GM21576 (cell line): ENCODE results near the gene NSF.
"Not testable (repeated sequence)": the region's sequence is repeated elsewhere in the genome, so short reads cannot be mapped to it uniquely, and the experiment has no call there.

Experiments
- ATAC-seq: cut with Tn5 transposase; IDR thresholded peaks from one replicate; pipeline ENCODE4 v1.9.1; 2021; ENCODE audit warnings: mild to moderate bottlenecking, moderate library complexity; ENCODE audit not compliant: unreplicated experiment

NSF gene

GRCh38 chr17:46771561-46772474, 181.3 kb downstream of the NSF start:
- ATAC-seq: no peak

DNA sequence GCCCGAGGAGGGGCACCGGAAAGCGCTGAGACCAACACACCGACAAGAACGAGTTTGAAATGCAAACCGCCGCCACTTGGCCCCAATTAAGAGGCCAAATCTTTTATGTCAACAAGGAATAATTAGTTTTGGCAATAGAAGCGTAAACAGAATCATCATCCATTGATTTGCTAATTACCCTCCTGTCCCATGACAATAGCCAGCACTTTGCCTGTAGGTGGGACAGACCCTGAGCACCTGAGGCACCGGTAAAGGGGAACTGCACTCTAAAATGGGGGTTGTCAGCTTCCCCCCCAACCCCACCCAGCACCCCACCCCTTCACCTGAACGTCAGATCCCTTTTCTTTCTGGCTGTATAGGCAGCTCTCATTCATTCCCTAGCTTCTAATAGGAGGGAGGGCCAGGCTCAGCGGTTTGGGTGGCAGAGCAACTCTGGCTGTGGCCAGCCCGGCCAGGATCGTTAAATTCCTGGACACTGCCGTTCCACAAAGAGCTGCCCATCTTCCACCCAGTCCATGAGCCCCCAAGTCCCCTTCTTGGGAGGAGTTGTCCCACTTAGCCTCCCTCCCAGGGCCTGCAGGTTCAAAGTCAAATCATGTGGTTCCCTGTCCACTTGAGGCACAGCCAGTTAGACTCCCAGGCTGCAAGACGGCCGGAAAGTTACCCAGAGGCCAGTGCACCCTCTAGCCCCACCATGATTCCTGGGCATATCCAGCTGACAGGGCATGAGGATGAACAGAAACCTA, 182.2 kb downstream of the NSF start:
- ATAC-seq: no peak

GRCh38 chr17:46773221-46773605, 182.7 kb downstream of the NSF start:
- ATAC-seq: no peak

GRCh38 chr17:46773676-46774075, 183.2 kb downstream of the NSF start:
- ATAC-seq: no peak

GRCh38 chr17:46774108-46774737, 183.8 kb downstream of the NSF start:
- no peak for ATAC-seq

- ATAC-seq: no peak
Measured at GRCh38 chr17:46776298-46777005, 186.0 kb downstream of the NSF start.

- ATAC-seq: no peak
Measured at GRCh38 chr17:46777943-46778915, 187.8 kb downstream of the NSF start.

GRCh38 chr17:46780003-46780373, 189.5 kb downstream of the NSF start:
- no peak for ATAC-seq

GRCh38 chr17:46782250-46782953, 191.9 kb downstream of the NSF start:
- ATAC-seq: no peak

GRCh38 chr17:46783031-46783593, 192.6 kb downstream of the NSF start:
- no peak for ATAC-seq

DNA sequence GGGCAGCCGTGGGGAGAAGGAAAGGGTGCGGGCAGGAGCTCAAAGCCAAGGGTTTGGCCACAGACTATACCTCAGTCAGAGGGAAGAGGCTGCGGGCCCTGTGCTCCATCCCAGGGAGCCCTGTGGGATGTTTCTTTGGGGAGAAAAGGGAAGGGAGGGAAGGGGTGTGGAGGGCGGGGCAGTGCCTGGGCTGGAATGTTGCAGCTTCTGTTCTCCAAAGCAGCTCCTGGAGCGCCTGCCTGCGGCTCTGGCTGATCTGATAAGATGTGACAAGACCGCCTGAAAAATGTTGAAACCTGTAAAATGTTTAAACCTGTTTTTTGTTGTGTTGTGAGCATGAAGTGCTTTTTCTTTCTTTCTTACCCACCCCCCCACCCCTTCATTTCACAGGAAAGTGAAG, 195.2 kb downstream of the NSF start:
- no peak for ATAC-seq

GRCh38 chr17:46787478-46787877, 197.0 kb downstream of the NSF start:
- ATAC-seq: no peak

- ATAC-seq: no peak
Measured at GRCh38 chr17:46788300-46788699, 197.8 kb downstream of the NSF start.

DNA sequence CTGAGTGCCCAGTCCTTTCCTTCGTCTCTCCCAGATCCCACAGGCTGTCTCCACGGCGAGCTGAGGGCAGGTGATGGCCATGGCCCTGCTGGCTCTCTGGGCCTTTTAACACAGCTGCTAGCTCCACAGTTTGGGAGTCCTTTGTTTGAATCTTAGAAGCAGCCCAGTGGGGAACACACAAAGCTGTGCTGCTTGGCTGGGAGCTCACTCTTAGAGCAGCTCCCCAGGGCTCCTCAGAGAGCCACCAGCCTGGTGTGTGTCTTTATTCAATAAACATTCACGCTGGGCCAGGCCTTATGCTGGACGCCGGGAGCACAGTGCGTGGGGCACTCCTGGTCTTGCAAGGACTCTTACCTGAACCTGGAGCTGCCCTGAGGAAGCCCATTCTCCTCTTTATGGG, 198.3 kb downstream of the NSF start:
- no peak for ATAC-seq

GRCh38 chr17:46789610-46790009, 199.1 kb downstream of the NSF start:
- ATAC-seq: no peak

GRCh38 chr17:46790216-46790615, 199.7 kb downstream of the NSF start:
- no peak for ATAC-seq

- ATAC-seq: no peak
Measured at GRCh38 chr17:46791531-46791930, 201.1 kb downstream of the NSF start.

- no peak for ATAC-seq
Measured at GRCh38 chr17:46792071-46792470, 201.6 kb downstream of the NSF start.

- ATAC-seq: not testable (repeated sequence)
Measured at GRCh38 chr17:46793023-46793422, 202.6 kb downstream of the NSF start.
